ENCODE measurements around the gene ITK. TPM values are rescaled to one million over a fixed set of nuclear protein-coding genes. Genes with fewer than 3 reads are reported as not detected.

ITK gene
- total and polyA plus RNA-seq, 2 donors (not counting 1 experiment from before 2014, with no cell fraction given) = 0.75 to 1.1 TPM

- Mint-ChIP-seq H3K4me1 (peaks cover 4% of the 10 kb centered on the region), H3K9me3 (ENCODE audit: insufficient read depth) (no peaks in the 10 kb centered on the region), H3K4me3 (no peak overlapping the region), H3K27me3 (no peaks in the 10 kb centered on the region), H3K27ac (no peak overlapping the region)
- no peak overlapping the region for H3K4me3 ChIP-seq (ENCODE audit: control extremely low read depth in 1 of 5, extremely low read depth in 1 of 5, insufficient read depth in 1 of 5, low read depth in 2 of 5, low read length in 4 of 5)
- H2AFZ ChIP-seq (ENCODE audit: insufficient read depth, low read depth, low read length, poor library complexity, severe bottlenecking) = no peak overlapping the region
- ChIA-PET POLR2A (no interaction called here), CTCF (interaction anchor here (1.0 kb wide), 1 partner anchor 14 kb away, joined by 4 read pairs; no protein-coding TSS in a partner anchor)
- H3K9ac ChIP-seq (ENCODE audit: low read length) = no peak overlapping the region
- H3K79me2 ChIP-seq (ENCODE audit: control insufficient read depth, insufficient read depth, low read length) = no peaks in the 10 kb centered on the region
- H3K27me3 ChIP-seq (replicated peaks in 1 of 4; ENCODE audit: control extremely low read depth in 1 of 4, control insufficient read depth in 3 of 4, insufficient read depth in 4 of 4, low read length in 3 of 4) = no peaks in the 10 kb centered on the region
- intact Hi-C loops (cut with micrococcal nuclease) = no loop called here
- no peaks in the 10 kb centered on the region for H4K20me1 ChIP-seq (ENCODE audit: control insufficient read depth, insufficient read depth, low read length, poor library complexity, severe bottlenecking)
- no peak for TF ChIP-seq EZH2 (IDR thresholded peaks at IDR 0.05; ENCODE audit: borderline replicate concordance, insufficient read depth, low read depth, low read length, poor library complexity, severe bottlenecking)
- TF ChIP-seq CTCF (IDR thresholded peaks at IDR 0.05) = no peak
- DNase-seq (no peak), ATAC-seq (ENCODE audit: low read depth) (no peak)
- H3K4me1 ChIP-seq (ENCODE audit: control insufficient read depth in 2 of 2, insufficient read depth in 2 of 2, low read length in 2 of 2) = peaks cover 0 to 3% of the 10 kb centered on the region in 2 donors
- H3K36me3 ChIP-seq (replicated peaks in 1 of 2; ENCODE audit: control extremely low read depth in 1 of 2, control insufficient read depth in 1 of 2, extremely low read depth in 1 of 2, insufficient read depth in 2 of 2, low read length in 1 of 2) = no peaks in the 10 kb centered on the region
- no peak overlapping the region for H3K4me2 ChIP-seq (replicated peaks; ENCODE audit: low read depth, low read length, poor library complexity, severe bottlenecking)
- H3K27ac ChIP-seq (ENCODE audit: low read length in 2 of 2) = no peak overlapping the region
- no peaks in the 10 kb centered on the region for H3K9me3 ChIP-seq (ENCODE audit: control extremely low read depth in 1 of 3, control insufficient read depth in 2 of 3, insufficient read depth in 1 of 3, low read length in 2 of 3)
- WGBS (ENCODE audit: insufficient coverage) = 89% methylated on average over 3 of the region's 5 CpGs
Measured at GRCh38 chr5:157164521-157164920, 16.1 kb upstream of the ITK start.

- Mint-ChIP-seq H3K4me3 (no peak overlapping the region), H3K9me3 (ENCODE audit: insufficient read depth) (peaks cover 2% of the 10 kb centered on the region)
- CTCF ChIA-PET = interaction anchor here (0.6 to 1.0 kb wide), 2 partner anchors 8 to 15 kb away, joined by 4 read pairs; no protein-coding TSS in a partner anchor
Measured at GRCh38 chr5:157165261-157165660, 15.4 kb upstream of the ITK start.

More at GRCh38 chr5:157165261-157165660, 15.4 kb upstream of the ITK start:
- Histone ChIP-seq H3K9me3 (ENCODE audit: control extremely low read depth in 1 of 3, control insufficient read depth in 2 of 3, insufficient read depth in 1 of 3, low read length in 2 of 3) (peaks cover 0 to under 1% (median 0%) of the 10 kb centered on the region in 3 donors), H3K27ac (ENCODE audit: low read length in 2 of 2) (no peak overlapping the region), H2AFZ (ENCODE audit: insufficient read depth, low read depth, low read length, poor library complexity, severe bottlenecking) (no peak overlapping the region), H3K4me3 (ENCODE audit: control extremely low read depth in 1 of 5, extremely low read depth in 1 of 5, insufficient read depth in 1 of 5, low read depth in 2 of 5, low read length in 4 of 5) (no peak overlapping the region), H3K27me3 (replicated peaks in 1 of 4; ENCODE audit: control extremely low read depth in 1 of 4, control insufficient read depth in 3 of 4, insufficient read depth in 4 of 4, low read length in 3 of 4) (no peaks in the 10 kb centered on the region), H3K4me2 (replicated peaks; ENCODE audit: low read depth, low read length, poor library complexity, severe bottlenecking) (no peak overlapping the region), H3K79me2 (ENCODE audit: control insufficient read depth, insufficient read depth, low read length) (no peaks in the 10 kb centered on the region), H4K20me1 (ENCODE audit: control insufficient read depth, insufficient read depth, low read length, poor library complexity, severe bottlenecking) (no peaks in the 10 kb centered on the region), H3K4me1 (ENCODE audit: control insufficient read depth in 2 of 2, insufficient read depth in 2 of 2, low read length in 2 of 2) (peaks cover 0 to 3% of the 10 kb centered on the region in 2 donors), H3K9ac (ENCODE audit: low read length) (no peak overlapping the region), H3K36me3 (replicated peaks in 1 of 2; ENCODE audit: control extremely low read depth in 1 of 2, control insufficient read depth in 1 of 2, extremely low read depth in 1 of 2, insufficient read depth in 2 of 2, low read length in 1 of 2) (no peaks in the 10 kb centered on the region)
- TF ChIP-seq CTCF (IDR thresholded peaks at IDR 0.05) (no peak), EZH2 (IDR thresholded peaks at IDR 0.05; ENCODE audit: borderline replicate concordance, insufficient read depth, low read depth, low read length, poor library complexity, severe bottlenecking) (no peak)
- Mint-ChIP-seq H3K27me3 (no peaks in the 10 kb centered on the region), H3K4me1 (peaks cover 4% of the 10 kb centered on the region), H3K27ac (no peak overlapping the region)
- POLR2A ChIA-PET = no interaction called here
- no peak for DNase-seq
- WGBS (ENCODE audit: insufficient coverage) = 100% methylated on average over 3 of the region's 4 CpGs
- ATAC-seq (ENCODE audit: low read depth) = no peak
- intact Hi-C loops (cut with micrococcal nuclease) = no loop called here

Measured in B cell (primary cell).